GM19099 (cell line): ENCODE data around the gene TRAF3.

Experiments
- POLR2A ChIP-seq: IDR thresholded peaks from 3 replicates; pipeline ENCODE4 v1.6.1; 2011; ENCODE audit warnings: low read depth; ENCODE audit not compliant: insufficient read length; ENCODE audit errors: extremely low read depth

TRAF3 gene

GRCh38 chr14:102906616-102907302 is 129.5 kb downstream of the TRAF3 start:
- TF ChIP-seq POLR2A: no peak

- TF ChIP-seq POLR2A: no peak
Observed at GRCh38 chr14:102907303-102907844, 130.1 kb downstream of the TRAF3 start.

- TF ChIP-seq POLR2A: no peak
Observed at GRCh38 chr14:102907980-102908730, 130.9 kb downstream of the TRAF3 start.

- TF ChIP-seq POLR2A: no peak
Observed at GRCh38 chr14:102908766-102909455, 131.7 kb downstream of the TRAF3 start.

- TF ChIP-seq POLR2A: no peak
Observed at GRCh38 chr14:102909462-102909861, 132.2 kb downstream of the TRAF3 start.

- no peak for TF ChIP-seq POLR2A
Observed at GRCh38 chr14:102909911-102910310, 132.7 kb downstream of the TRAF3 start.

- no peak for TF ChIP-seq POLR2A
Observed at GRCh38 chr14:102910442-102910841, 133.2 kb downstream of the TRAF3 start.

- no peak for TF ChIP-seq POLR2A
Observed at GRCh38 chr14:102911541-102911951, 134.3 kb downstream of the TRAF3 start.

- TF ChIP-seq POLR2A: no peak
Observed at GRCh38 chr14:102911991-102912761, 134.9 kb downstream of the TRAF3 start.

GRCh38 chr14:102913341-102914211 is 136.3 kb downstream of the TRAF3 start:
- TF ChIP-seq POLR2A: no peak

GRCh38 chr14:102914474-102915291 is 137.4 kb downstream of the TRAF3 start:
- TF ChIP-seq POLR2A: no peak

- TF ChIP-seq POLR2A: no peak
Observed at GRCh38 chr14:102915292-102916110, 138.3 kb downstream of the TRAF3 start.
